ENCODE results near the gene MRPS21. TPM values are rescaled to one million over a fixed set of nuclear protein-coding genes. Genes with fewer than 3 reads are reported as not detected.
"Not testable (repeated sequence)": the region's sequence is repeated elsewhere in the genome, so short reads cannot be mapped to it uniquely, and the experiment has no call there.

The MRPS21 gene
- total RNA-seq, 2 donors from 2014 or later, result 17.9 to 23.4 TPM

DNA sequence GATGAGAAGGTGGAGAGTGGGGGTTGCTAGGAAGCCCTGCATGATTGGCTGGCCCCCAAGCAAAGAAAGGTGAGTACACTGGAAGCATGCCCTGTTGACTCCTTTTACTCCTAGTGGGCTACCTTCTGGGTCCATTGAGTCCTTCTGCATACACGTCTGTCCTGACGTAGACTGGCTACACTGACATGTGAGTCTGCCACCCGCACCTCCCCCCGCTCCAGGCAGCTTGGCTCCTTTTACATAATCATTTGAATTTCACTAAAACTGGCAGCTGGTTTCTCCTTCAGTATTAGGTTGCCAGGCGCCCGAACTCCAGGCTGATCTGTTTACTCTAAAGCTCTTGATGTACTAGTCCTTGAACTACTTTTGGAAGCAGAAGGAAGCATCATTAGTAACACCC, 8.7 kb downstream of the MRPS21 start:
- Histone ChIP-seq H3K9me3 (no peaks in the 10 kb centered on the region), H3K36me3 (replicated peaks in 1 of 2; ENCODE audit: insufficient read depth in 1 of 2, low read depth in 2 of 2) (peaks cover 7 to 14% of the 10 kb centered on the region in 2 donors), H3K27me3 (no peaks in the 10 kb centered on the region), H3K4me1 (no peaks in the 10 kb centered on the region), H3K4me3 (no peak overlapping the region), H3K27ac (no peak overlapping the region)
- ATAC-seq (no peak), DNase-seq (peak in 1 of 4 donors; percentile 19)
- intact Hi-C loops (cut with DNase I), result no loop called here
- TF ChIP-seq, protein P1, sequence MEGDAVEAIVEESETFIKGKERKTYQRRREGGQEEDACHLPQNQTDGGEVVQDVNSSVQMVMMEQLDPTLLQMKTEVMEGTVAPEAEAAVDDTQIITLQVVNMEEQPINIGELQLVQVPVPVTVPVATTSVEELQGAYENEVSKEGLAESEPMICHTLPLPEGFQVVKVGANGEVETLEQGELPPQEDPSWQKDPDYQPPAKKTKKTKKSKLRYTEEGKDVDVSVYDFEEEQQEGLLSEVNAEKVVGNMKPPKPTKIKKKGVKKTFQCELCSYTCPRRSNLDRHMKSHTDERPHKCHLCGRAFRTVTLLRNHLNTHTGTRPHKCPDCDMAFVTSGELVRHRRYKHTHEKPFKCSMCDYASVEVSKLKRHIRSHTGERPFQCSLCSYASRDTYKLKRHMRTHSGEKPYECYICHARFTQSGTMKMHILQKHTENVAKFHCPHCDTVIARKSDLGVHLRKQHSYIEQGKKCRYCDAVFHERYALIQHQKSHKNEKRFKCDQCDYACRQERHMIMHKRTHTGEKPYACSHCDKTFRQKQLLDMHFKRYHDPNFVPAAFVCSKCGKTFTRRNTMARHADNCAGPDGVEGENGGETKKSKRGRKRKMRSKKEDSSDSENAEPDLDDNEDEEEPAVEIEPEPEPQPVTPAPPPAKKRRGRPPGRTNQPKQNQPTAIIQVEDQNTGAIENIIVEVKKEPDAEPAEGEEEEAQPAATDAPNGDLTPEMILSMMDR (IDR thresholded peaks at IDR 0.05), result no peak
- TF ChIP-seq POLR2A (IDR thresholded peaks at IDR 0.05), result no peak
- WGBS, 2 donors, result 85 to 89% methylated on average over 6 of the region's 6 CpGs

GRCh38 chr1:150302902-150303301, 9.2 kb downstream of the MRPS21 start:
- H3K4me3 ChIP-seq, result no peak overlapping the region
- 67 to 71% methylated on average over 2 of the region's 2 CpGs for WGBS, 2 donors
- no peak overlapping the region for H3K27ac ChIP-seq
- intact Hi-C loops (cut with DNase I), result no loop called here
- no peaks in the 10 kb centered on the region for H3K4me1 ChIP-seq
- no peak for DNase-seq
- TF ChIP-seq POLR2A (IDR thresholded peaks at IDR 0.05), result no peak
- TF ChIP-seq, protein P1 (IDR thresholded peaks at IDR 0.05), result no peak
- no peaks in the 10 kb centered on the region for H3K9me3 ChIP-seq
- ATAC-seq, result no peak
- peaks cover 11 to 14% of the 10 kb centered on the region in 2 donors for H3K36me3 ChIP-seq (replicated peaks in 1 of 2; ENCODE audit: insufficient read depth in 1 of 2, low read depth in 2 of 2)
- H3K27me3 ChIP-seq, result no peaks in the 10 kb centered on the region

DNA sequence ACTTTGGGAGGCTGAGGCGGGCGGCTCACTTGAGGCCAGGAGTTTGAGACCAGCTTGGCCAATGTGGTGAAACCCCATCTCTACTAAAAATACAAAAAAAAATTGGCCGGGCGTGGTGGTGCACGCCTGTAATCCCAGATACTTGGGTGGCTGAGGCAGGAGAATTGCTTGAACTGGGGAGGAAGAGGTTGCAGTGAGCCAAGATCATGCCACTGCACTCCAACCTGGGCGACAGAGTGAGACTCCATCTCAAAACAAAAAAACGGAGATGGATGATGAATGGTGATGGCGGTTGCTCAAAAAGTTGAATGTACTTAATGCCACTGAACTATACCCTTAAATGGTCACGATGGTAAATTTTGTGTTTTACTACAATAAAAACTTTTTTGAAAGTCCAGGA, 14.9 kb downstream of the MRPS21 start:
- ATAC-seq, result not testable (repeated sequence)

GRCh38 chr1:150309758-150310508, 16.3 kb downstream of the MRPS21 start:
- no peak for ATAC-seq
- H3K36me3 ChIP-seq (replicated peaks in 1 of 2; ENCODE audit: insufficient read depth in 1 of 2, low read depth in 2 of 2), result peaks cover 0 to 4% of the 10 kb centered on the region in 2 donors
- intact Hi-C loops (cut with DNase I), result no loop called here
- H3K27ac ChIP-seq, result no peak overlapping the region
- TF ChIP-seq POLR2A (IDR thresholded peaks at IDR 0.05), result no peak
- TF ChIP-seq, protein P1 (IDR thresholded peaks at IDR 0.05), result no peak
- no peak overlapping the region for H3K4me3 ChIP-seq
- DNase-seq, result no peak
- no peaks in the 10 kb centered on the region for H3K4me1 ChIP-seq
- no peaks in the 10 kb centered on the region for H3K9me3 ChIP-seq
- 79 to 92% methylated on average over 10 of the region's 10 CpGs for WGBS, 2 donors
- no peaks in the 10 kb centered on the region for H3K27me3 ChIP-seq

More for the DNA sequence above, 14.9 kb downstream of the MRPS21 start:
- H3K36me3 ChIP-seq (replicated peaks in 1 of 2; ENCODE audit: insufficient read depth in 1 of 2, low read depth in 2 of 2); H3K4me1 ChIP-seq; DNase-seq; H3K4me3 ChIP-seq; H3K27ac ChIP-seq; H3K9me3 ChIP-seq; intact Hi-C loops (cut with DNase I); H3K27me3 ChIP-seq: not testable (repeated sequence)
- 92 to 94% methylated on average over 9 of the region's 9 CpGs for WGBS, 2 donors

GRCh38 chr1:150311762-150312161, 18.1 kb downstream of the MRPS21 start:
- TF ChIP-seq, protein P1 (IDR thresholded peaks at IDR 0.05), result no peak
- TF ChIP-seq POLR2A (IDR thresholded peaks at IDR 0.05), result no peak
- DNase-seq, result no peak
- 68 to 73% methylated on average over 2 of the region's 2 CpGs for WGBS, 2 donors
- H3K27me3 ChIP-seq, result no peaks in the 10 kb centered on the region
- intact Hi-C loops (cut with DNase I), result no loop called here
- no peaks in the 10 kb centered on the region for H3K9me3 ChIP-seq
- no peaks in the 10 kb centered on the region for H3K4me1 ChIP-seq
- no peak overlapping the region for H3K4me3 ChIP-seq
- H3K36me3 ChIP-seq (replicated peaks in 1 of 2; ENCODE audit: insufficient read depth in 1 of 2, low read depth in 2 of 2), result peaks cover 0 to 4% of the 10 kb centered on the region in 2 donors
- H3K27ac ChIP-seq, result no peak overlapping the region
- ATAC-seq, result no peak

DNA sequence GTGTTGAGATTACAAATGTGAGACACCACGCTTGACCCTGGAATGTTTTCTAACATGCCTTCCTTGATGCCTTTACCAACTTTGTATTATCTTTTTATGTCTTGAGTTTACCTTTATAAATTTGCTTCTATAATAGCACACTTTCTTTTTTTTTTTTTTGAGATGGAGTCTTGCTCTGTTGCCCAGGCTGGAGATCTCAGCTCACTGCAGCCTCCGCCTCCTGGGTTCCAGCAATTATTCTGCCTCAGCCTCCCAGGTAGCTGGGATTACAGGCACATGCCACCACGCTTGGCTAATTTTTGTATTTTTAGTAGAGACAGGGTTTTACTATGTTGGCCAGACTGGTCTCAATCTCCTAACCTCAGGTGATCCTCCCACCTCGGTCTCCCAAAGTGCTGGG, 21.0 kb downstream of the MRPS21 start:
- H3K4me3 ChIP-seq; DNase-seq; H3K9me3 ChIP-seq; ATAC-seq; H3K27me3 ChIP-seq; intact Hi-C loops (cut with DNase I); H3K4me1 ChIP-seq; H3K36me3 ChIP-seq (replicated peaks in 1 of 2; ENCODE audit: insufficient read depth in 1 of 2, low read depth in 2 of 2); H3K27ac ChIP-seq: not testable (repeated sequence)
- 83 to 85% methylated on average over 4 of the region's 4 CpGs for WGBS, 2 donors
